Posterior vena cava (tissue), 2 donors: ENCODE data around the gene MAD1L1. TPM values are rescaled to one million over a fixed set of nuclear protein-coding genes. Genes with fewer than 3 reads are reported as not detected.

Source experiments
- DNase-seq: peaks from one replicate; pipeline ENCODE4 v3.0.0-alpha.2; 2020; ENCODE audit warnings: low spot score
- intact Hi-C, 2 donors: fragments of 100-400 bp; cut with DNase I; formaldehyde crosslinking; loops; one replicate each; pipeline versions ENCODE4 v1.14.1 to v1.14.2; 2022 to 2023
- total RNA-seq, 2 donors: library from RNA; stranded (reverse); fragmentation: NEBNext Ultra II Directional; extraction: Animal tissue kit (Norgen Biotek cat#: 25700); gene quantifications; one replicate each; pipeline ENCODE4 v1.2.1, GENCODE V29; 2021
- donor health status: DM: yes; HTN: yes; CAD: no.
- donor health status: DM: yes; HTN: yes; CAD: no.

The MAD1L1 gene
- total RNA-seq, 2 donors from 2014 or later: 17.3 to 24.7 TPM

DNA sequence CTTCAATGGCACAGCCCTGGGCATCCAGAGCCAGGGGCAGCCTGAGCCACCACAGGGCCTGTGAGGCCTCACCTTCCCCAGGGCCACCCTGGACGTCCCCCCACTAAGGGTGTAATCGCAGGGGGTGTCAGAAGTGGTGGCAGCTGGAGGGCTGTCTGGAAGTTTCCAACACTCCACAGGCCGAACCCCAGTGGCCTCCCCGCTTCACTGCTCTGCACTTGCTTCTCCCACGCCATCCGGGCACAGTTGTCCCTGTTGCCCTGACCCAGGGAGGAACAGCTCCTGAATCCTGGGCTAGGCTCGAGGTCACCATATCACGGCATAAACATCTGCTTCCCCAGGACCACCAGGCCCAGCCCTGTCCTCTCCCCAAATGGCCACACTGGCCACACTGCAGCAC lies 276.6 kb downstream of the MAD1L1 start:
- no peak for DNase-seq
- intact Hi-C loops: no loop called here

- intact Hi-C loops: no loop called here
These were observed 278.3 kb downstream of the MAD1L1 start for GRCh38 chr7:1954366-1955004.

GRCh38 chr7:1953199-1954190 lies 279.2 kb downstream of the MAD1L1 start:
- DNase-seq: peak; percentile 71
- intact Hi-C loops: no loop called here

More at GRCh38 chr7:1954366-1955004, 278.3 kb downstream of the MAD1L1 start:
- DNase-seq: peak; percentile 69

DNA sequence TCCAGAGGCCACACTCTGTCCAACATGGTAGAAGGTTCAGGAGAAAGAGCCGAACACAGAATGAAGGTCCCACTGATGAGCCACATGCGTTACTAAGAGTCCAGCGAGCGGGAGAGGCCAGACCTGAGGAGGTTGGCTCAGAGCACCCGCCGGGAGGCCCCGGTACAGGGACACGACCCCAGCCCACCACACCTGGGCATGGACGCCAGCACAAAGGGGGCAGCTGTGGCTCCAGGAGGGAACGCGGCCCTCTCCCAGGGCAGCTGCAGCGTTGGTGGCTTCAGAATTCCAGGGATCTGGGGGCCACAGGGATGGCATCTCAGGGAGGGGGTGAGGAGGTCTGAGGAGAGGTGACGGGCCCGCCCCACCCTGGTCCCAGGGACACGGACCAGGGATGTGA lies 280.0 kb downstream of the MAD1L1 start:
- intact Hi-C loops: no loop called here
- peak; percentile 66 for DNase-seq

- intact Hi-C loops: no loop called here
- peak; percentile 76 for DNase-seq
These were observed 280.5 kb downstream of the MAD1L1 start for GRCh38 chr7:1952169-1952760.

GRCh38 chr7:1951600-1951999 lies 281.1 kb downstream of the MAD1L1 start:
- DNase-seq: no peak
- intact Hi-C loops: no loop called here

- intact Hi-C loops: no loop called here
- peak; percentile 80 for DNase-seq
These were observed 281.6 kb downstream of the MAD1L1 start for GRCh38 chr7:1951159-1951536.

DNA sequence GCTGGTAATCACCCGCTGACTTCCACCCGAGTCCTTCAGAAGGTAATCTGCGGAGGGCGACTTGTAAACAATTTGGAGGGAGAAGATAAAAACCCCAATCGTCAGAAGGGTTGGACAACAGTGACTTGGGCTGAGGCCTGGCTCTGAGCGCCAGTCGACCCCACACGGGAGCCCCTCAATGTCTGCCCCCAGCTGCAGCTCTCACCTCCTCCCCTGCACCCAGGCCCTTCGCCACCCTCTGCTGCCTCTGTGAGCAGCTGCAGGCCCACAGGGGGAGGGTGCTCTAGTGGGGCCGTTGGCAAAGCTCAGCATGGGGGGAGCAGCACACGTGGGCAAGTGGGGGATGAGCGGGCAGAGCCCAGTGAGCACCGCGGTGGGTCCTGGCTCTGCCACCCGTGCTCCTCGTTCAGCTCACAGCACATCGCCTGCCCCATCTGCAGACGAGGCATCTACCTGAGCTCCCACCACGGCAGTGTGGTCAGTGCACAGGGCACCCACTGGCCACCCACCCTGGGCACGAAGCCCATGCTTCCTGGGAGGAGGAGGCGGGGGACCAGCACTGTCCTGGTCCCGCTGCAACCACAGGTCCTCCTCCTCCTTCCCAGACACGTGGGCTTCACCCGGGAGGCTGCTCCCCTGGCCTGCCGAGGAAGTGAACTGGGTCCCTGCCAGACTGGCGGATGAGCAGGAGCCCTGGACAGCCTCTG lies 282.1 kb downstream of the MAD1L1 start:
- intact Hi-C loops: no loop called here
- DNase-seq: peak; percentile 67

DNA sequence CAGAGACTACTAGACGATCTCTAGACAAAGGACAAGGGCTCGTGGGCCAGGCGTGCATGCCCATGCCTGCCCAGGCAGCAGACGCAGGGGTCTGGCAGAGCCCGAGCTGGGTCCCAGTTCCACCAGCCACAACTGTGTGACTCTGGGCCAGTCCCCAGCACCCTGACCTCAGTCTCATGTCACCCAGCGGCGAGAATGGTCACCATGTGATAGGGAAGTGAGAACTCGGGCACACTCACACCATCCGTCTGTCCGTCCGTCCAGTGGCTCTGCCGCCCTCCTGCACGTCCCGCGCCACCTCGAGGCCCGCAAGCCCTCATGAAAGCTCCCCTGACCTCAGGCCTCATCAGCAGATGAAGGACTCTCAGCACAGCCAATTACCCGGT lies 282.7 kb downstream of the MAD1L1 start:
- peak; percentile 72 for DNase-seq
- intact Hi-C loops: no loop called here

DNA sequence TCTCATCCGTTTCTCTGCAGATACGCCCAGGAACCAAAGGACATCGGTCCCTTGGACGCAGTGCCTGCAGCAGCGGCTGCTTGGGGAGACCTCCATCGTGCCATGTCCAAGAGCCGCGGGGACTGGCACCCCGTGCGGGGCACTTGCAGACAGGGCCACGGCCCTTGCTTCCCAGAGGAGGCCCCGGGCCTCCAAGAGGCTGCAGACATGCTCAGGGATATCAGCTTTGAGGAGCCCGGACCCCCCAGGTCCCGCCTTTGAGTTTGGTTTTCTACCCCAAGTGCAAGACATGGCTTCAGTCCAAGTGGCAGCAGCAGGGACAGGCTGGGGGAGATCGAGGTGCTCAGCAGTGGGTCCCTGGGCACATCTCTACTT lies 283.1 kb downstream of the MAD1L1 start:
- intact Hi-C loops: no loop called here
- peak; percentile 70 for DNase-seq

DNA sequence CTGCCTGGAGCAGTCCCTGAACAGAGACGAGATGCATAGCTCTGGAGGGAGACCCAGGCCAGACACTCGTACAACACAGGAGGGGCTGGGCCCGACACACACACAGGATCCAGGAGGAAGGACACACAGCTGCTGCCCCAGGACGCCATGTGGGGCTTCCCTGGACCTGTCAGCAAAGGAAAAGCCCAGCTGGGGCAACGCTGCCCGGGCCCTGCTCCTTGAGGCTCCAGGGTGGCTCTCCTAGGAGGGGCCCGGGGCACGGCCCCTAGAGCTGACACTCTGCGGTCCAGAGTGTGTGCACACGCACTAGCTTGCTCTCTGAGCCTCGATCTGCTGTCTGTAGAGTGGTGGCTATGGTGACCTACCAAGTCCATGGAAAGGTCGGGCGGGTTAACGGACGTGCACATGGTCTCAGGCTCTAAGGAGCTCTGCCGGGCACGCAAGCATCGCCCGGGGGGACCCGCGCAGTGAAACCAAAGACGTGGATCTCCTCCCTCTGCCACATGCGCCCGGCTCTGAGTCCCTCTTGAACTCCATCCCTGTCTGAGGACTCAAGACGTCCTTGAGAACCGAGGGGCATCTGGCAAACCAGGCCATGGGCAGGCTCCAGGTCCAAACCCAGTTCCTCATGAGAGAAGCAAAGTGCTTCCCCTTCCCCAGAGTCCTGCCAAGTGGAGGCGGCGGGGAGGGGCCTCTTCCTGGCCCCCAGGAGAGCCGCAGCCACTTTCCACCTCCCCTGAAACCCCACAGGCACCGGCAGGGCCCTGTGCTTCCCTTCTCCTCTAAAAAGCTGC lies 283.7 kb downstream of the MAD1L1 start:
- DNase-seq: peak; percentile 75
- intact Hi-C loops: no loop called here

GRCh38 chr7:1948301-1948796 lies 284.4 kb downstream of the MAD1L1 start:
- DNase-seq: peak; percentile 80
- intact Hi-C loops: no loop called here

GRCh38 chr7:1947586-1948217 lies 285.0 kb downstream of the MAD1L1 start:
- intact Hi-C loops: no loop called here
- peak; percentile 72 for DNase-seq

GRCh38 chr7:1946773-1947450 lies 285.8 kb downstream of the MAD1L1 start:
- DNase-seq: peak; percentile 74
- intact Hi-C loops: loop anchor here in 1 of 2 donors (1.0 kb wide), 1 partner anchor 21 kb away; no protein-coding TSS in a partner anchor

DNA sequence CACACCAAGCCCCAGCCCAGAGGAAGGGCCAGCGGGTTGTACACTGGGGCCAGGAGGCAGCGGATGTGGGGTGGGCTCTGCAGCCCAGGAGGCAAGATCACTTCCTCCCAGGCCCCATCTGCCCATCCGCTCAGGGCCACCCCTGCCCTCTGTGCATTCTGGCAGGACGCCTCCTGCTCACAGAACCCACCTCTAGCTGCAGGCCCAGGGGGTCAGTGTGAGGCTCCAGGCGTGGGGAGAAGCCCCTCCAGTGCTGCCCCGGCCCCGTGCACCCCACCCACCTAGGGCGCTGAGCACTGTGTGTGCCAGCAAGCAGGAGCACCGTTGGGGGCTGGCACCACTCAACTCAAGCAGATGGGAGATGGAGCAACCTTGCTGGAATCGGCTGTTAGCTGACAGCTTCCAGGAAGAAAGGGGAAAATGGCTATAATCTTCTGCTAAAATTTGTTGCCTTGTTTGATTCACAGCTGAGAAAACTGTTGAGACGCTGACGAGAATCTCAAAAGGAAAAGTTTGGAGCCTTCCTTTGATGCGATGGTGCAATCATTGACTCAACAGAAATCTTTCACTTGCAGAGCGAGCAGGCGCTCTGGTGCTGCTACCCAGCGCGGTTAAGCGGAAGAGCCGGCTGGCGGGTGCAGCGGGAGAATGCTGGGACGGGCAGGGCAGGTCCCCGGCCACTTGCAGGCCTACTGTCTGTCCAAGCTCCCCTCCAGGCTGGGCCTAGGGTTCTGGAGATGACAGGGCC lies 286.5 kb downstream of the MAD1L1 start:
- DNase-seq: peak; percentile 57
- intact Hi-C loops: loop anchor here in 1 of 2 donors (1.0 kb wide), 1 partner anchor 20 kb away; no protein-coding TSS in a partner anchor

GRCh38 chr7:1945558-1945957 lies 287.2 kb downstream of the MAD1L1 start:
- intact Hi-C loops: no loop called here
- DNase-seq: peak; percentile 66
